Measurements from ENCODE around the gene ATXN7L3B.

- TF ChIP-seq EZH2 (IDR thresholded peaks at IDR 0.05) (no peak), CTCF (IDR thresholded peaks at IDR 0.05) (peak; percentile 70), EZH2phosphoT487 (IDR thresholded peaks at IDR 0.05) (no peak)
Observed at GRCh38 chr12:74537126-74537706, 419 bp upstream of the ATXN7L3B start.

All from neural progenitor cell (in vitro differentiated cells).